ENCODE measurements around the gene NR5A2. TPM values are rescaled to one million over a fixed set of nuclear protein-coding genes. Genes with fewer than 3 reads are reported as not detected.
A peak's percentile ranks its signal among the peaks of the same experiment; 100 is the strongest.

NR5A2 gene
- total and polyA plus RNA-seq, 5 donors, result 0.32 to 0.58 (median 0.52) TPM

DNA sequence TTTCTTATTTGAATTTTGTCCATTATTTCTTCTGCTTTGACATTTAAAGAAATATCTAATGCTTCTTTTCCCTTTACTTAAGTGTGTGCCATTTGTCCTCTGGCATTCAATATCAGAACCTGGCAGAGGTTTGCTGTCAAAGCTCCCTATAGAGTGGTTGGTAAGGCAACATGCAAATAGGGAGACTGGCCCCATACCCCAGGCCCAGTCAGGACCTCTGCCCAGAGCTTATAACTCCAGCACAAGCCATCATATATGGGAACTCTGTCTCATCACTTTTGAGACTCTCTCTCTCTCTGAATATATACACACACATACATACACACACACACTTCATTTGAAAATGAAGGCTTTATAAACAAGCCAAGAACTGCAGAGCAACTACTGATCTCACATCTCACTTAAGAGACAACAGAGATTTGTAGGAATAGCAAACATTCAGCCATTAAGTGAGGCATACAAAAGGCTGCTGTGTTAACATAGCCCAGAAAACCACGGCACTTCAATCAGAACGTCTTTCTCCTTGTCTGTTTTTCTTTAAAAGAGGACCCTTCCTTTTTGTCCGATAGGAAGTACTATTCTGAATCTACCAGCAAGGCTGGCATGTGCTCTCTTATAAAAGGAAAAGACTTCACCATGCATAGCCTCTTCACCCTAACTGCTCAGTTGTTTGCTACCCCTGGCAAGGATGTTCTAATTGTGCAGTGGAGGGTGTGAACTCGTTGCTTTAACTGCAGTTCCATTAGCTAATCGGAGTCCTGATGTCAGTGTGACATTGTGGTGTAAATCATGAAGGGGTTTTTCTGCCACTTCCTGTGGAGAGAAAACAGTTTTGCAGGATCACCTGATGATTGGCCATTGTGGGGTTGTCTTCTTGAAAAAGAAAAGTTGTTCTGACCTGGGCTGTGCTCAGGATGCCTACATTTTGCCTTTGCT lies 101.7 kb downstream of the NR5A2 start:
- no peaks in the 10 kb centered on the region for H3K4me1 ChIP-seq (ENCODE audit: control insufficient read depth, insufficient read depth, low read length)
- H3K9me3 ChIP-seq (ENCODE audit: control insufficient read depth, low read length), result no peaks in the 10 kb centered on the region
- 33% methylated on average over 5 of the region's 5 CpGs for WGBS
- ATAC-seq (no peak), DNase-seq (no peak)
- intact Hi-C loops (cut with DNase I), result no loop called here
- H3K27ac ChIP-seq (ENCODE audit: low read length), result no peak overlapping the region
- no peaks in the 10 kb centered on the region for H3K27me3 ChIP-seq (ENCODE audit: control insufficient read depth, insufficient read depth)
- H3K4me3 ChIP-seq (ENCODE audit: low read length), result no peak overlapping the region

DNA sequence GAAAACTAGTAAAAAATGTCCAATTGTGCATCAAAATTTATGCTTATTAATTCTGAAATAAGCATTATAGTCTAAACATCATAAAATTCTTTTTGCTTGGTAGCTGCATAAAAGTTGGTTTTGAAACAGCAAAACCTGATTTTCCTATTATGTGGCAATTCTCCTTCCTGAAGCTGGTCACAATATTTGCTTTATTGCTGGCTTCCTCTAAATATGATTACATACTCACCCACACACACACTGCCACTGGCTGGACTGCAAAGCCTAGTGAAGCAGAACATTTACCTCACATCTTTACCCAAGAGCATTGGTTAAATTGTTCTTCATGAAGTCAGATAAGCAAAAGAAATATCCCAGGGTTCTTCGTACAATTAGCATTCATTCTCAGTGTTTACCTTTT lies 103.0 kb downstream of the NR5A2 start:
- 68% methylated on average over 1 of the region's 1 CpG for WGBS
- intact Hi-C loops (cut with DNase I), result no loop called here

DNA sequence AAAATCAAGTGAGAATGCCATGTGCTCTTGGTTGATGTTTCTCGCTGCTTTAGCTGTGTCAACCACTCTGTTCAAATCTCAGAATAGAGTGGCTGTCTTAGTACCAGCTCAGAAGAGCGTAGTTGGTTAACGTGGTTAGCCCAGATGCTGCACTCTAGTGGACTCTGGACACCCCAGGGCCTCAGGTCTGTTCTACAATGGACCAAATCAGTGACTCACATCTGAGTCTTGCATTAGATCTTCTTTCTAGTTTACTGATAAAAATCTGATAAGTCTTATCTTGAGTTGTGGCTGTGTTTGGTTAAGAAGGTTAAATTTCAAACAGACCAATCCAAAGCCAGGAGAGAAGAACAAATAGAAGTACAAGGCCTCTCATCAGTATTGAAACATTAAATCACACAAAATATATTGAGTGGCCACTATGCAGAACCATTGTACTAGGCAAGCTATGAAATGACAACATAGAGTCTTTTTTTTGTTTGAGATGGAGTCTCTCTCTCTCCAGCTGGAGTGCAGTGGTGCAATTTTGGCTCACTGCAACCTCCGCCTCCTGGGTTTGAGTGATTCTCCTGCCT lies 104.1 kb downstream of the NR5A2 start:
- ATAC-seq, result no peak
- Histone ChIP-seq H3K4me1 (ENCODE audit: control insufficient read depth, insufficient read depth, low read length) (no peaks in the 10 kb centered on the region), H3K27me3 (ENCODE audit: control insufficient read depth, insufficient read depth) (no peaks in the 10 kb centered on the region), H3K27ac (ENCODE audit: low read length) (no peak overlapping the region), H3K9me3 (ENCODE audit: control insufficient read depth, low read length) (no peaks in the 10 kb centered on the region), H3K4me3 (ENCODE audit: low read length) (no peak overlapping the region)
- 70% methylated on average over 4 of the region's 4 CpGs for WGBS
- no peak for DNase-seq
- intact Hi-C loops (cut with DNase I), result no loop called here

More for the DNA sequence above, 103.0 kb downstream of the NR5A2 start:
- DNase-seq (no peak), ATAC-seq (no peak)
- Histone ChIP-seq H3K4me3 (ENCODE audit: low read length) (no peak overlapping the region), H3K4me1 (ENCODE audit: control insufficient read depth, insufficient read depth, low read length) (no peaks in the 10 kb centered on the region), H3K27ac (ENCODE audit: low read length) (no peak overlapping the region), H3K9me3 (ENCODE audit: control insufficient read depth, low read length) (no peaks in the 10 kb centered on the region), H3K27me3 (ENCODE audit: control insufficient read depth, insufficient read depth) (no peaks in the 10 kb centered on the region)

DNA sequence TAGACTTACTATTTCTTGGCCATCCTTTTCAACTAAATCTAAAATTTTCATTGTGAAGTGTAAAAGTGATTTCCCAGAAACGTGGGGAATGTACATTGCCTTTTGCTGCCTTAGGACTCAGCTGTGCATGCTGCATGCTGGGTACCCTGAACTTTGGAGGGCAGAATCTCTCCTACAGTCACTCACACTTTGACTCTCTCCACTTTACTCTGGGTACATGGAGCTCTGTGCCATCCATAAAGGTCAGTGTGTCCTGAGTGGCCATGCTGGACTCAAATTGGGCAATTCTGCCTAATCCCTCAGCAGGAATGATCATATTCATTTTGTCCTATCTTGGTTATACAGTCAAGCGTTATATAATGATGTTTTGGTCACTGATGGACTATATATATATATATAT lies 105.6 kb downstream of the NR5A2 start:
- no peaks in the 10 kb centered on the region for H3K27me3 ChIP-seq (ENCODE audit: control insufficient read depth, insufficient read depth)
- intact Hi-C loops (cut with DNase I), result no loop called here
- no peaks in the 10 kb centered on the region for H3K4me1 ChIP-seq (ENCODE audit: control insufficient read depth, insufficient read depth, low read length)
- H3K27ac ChIP-seq (ENCODE audit: low read length), result no peak overlapping the region
- ATAC-seq (no peak), DNase-seq (no peak)
- no peaks in the 10 kb centered on the region for H3K9me3 ChIP-seq (ENCODE audit: control insufficient read depth, low read length)
- H3K4me3 ChIP-seq (ENCODE audit: low read length), result no peak overlapping the region
- WGBS, result 87% methylated on average over 2 of the region's 2 CpGs

DNA sequence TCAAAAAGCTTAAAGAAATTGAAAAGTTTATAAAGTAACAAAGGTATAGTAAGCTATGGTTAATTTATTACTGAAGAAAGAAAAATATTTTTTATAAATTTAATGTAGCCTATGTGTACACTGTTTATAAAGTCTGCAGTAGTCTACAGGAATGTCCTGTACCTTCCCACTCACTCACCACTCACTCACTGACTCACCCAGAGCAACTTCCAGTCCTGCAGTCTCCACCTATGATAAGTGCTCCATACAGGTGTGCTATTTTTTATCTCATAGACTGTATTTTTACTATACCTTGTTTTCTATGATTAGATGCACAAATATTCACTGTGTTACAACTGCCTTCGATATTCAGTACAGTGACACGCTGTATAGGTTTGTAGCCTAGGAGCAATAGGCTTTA lies 106.6 kb downstream of the NR5A2 start:
- WGBS, result 99% methylated on average over 2 of the region's 2 CpGs
- DNase-seq, result no peak
- intact Hi-C loops (cut with DNase I), result no loop called here
- no peak overlapping the region for H3K27ac ChIP-seq (ENCODE audit: low read length)
- no peaks in the 10 kb centered on the region for H3K4me1 ChIP-seq (ENCODE audit: control insufficient read depth, insufficient read depth, low read length)
- H3K4me3 ChIP-seq (ENCODE audit: low read length), result no peak overlapping the region
- ATAC-seq, result no peak
- no peaks in the 10 kb centered on the region for H3K27me3 ChIP-seq (ENCODE audit: control insufficient read depth, insufficient read depth)
- no peaks in the 10 kb centered on the region for H3K9me3 ChIP-seq (ENCODE audit: control insufficient read depth, low read length)

DNA sequence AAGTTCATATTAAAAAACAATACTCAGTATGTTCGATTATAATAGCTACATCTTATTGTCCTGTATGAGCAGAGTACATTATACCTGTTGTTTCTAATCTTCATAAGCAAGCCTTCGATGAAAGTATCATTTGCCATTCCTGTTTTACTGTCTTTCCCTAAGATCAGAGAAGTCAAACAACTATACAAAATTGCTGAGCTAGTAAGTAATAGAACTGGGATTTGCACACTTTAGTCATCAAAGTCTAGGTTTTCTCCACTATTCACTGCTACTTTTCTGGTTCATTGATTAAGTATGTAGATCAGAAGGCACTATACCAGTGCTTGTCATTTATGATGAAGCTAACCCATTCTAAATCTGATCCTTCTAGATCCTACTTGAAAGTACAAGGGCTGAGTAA lies 108.9 kb downstream of the NR5A2 start:
- intact Hi-C loops (cut with DNase I), result no loop called here
- Histone ChIP-seq H3K27me3 (ENCODE audit: control insufficient read depth, insufficient read depth) (no peaks in the 10 kb centered on the region), H3K4me3 (ENCODE audit: low read length) (no peak overlapping the region), H3K27ac (ENCODE audit: low read length) (no peak overlapping the region), H3K9me3 (ENCODE audit: control insufficient read depth, low read length) (no peaks in the 10 kb centered on the region), H3K4me1 (ENCODE audit: control insufficient read depth, insufficient read depth, low read length) (no peaks in the 10 kb centered on the region)
- DNase-seq (no peak), ATAC-seq (no peak)
- WGBS, result 88% methylated on average over 2 of the region's 2 CpGs

DNA sequence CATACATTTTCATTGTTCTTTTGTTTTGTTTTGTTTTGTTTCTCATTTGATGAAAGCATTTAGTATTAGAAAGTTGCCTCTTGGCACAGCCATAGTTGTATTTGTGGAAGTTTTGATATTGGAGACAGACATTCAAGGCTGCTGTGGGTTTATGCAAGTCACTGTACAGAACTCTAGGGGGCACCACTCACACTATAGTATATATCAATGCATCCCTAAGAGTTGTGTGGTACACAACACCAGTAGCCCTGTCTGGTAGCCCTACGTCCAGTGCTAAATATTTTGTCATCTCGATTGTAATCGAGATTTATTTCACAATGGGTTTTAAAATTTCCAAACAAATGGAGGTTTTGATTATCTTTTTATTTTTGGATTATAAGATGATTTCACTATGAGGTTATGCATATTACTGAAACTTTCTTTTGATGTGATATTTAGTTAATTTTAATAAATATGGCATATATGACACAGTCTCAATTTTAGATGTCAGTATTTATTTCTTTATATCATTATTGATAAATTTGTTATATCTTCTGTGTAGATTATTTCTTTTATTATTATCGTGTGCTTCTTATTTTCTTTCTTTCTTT lies 112.2 kb downstream of the NR5A2 start:
- H3K27ac ChIP-seq (ENCODE audit: low read length), result no peak overlapping the region
- H3K9me3 ChIP-seq (ENCODE audit: control insufficient read depth, low read length), result no peaks in the 10 kb centered on the region
- intact Hi-C loops (cut with DNase I), result no loop called here
- H3K4me1 ChIP-seq (ENCODE audit: control insufficient read depth, insufficient read depth, low read length), result no peaks in the 10 kb centered on the region
- no peak overlapping the region for H3K4me3 ChIP-seq (ENCODE audit: low read length)
- no peak for DNase-seq
- ATAC-seq, result peak in 1 of 2 donors; percentile 80
- H3K27me3 ChIP-seq (ENCODE audit: control insufficient read depth, insufficient read depth), result no peaks in the 10 kb centered on the region
- 78% methylated on average over 4 of the region's 4 CpGs for WGBS

DNA sequence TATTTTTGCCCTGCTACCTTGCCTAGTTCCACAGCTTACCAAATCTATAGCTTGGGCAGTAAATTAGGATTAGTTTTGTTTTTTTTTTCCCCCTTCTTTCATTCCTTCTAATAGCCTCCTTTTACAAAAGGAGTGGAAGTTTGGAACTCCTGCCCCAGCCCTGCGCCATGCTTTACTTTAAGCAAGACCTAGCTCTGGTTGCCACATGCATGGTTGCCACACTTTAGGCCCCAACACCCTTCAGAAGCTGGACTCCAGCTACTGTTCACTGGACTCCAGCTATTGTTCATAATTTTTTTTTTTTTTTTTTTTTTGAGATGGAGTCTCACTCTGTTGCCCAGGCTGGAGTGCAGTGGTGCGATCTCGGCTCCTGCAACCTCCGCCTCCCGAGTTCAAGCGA lies 115.8 kb downstream of the NR5A2 start:
- no peaks in the 10 kb centered on the region for H3K4me1 ChIP-seq (ENCODE audit: control insufficient read depth, insufficient read depth, low read length)
- no peak overlapping the region for H3K27ac ChIP-seq (ENCODE audit: low read length)
- H3K27me3 ChIP-seq (ENCODE audit: control insufficient read depth, insufficient read depth), result no peaks in the 10 kb centered on the region
- DNase-seq (no peak), ATAC-seq (no peak)
- intact Hi-C loops (cut with DNase I), result no loop called here
- no peak overlapping the region for H3K4me3 ChIP-seq (ENCODE audit: low read length)
- H3K9me3 ChIP-seq (ENCODE audit: control insufficient read depth, low read length), result no peaks in the 10 kb centered on the region
- 81% methylated on average over 6 of the region's 6 CpGs for WGBS

DNA sequence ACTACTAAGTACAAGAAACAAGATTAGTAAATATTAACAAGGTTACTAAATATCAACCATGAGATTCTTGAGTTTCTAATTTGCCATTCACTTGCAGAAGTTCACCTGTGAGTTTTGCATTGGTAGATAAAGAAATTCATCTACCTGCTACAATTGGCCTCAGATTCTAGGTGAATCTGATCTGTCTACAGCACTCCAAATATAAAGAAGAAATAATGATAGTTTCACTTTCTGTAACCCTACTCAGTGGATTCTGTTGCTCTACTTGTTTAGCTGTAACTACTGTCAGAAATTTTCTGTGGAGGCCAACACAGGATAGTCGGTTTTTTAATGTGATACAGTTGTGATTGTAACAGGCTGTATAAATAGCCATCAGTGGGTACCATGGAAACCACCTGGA lies 118.6 kb downstream of the NR5A2 start:
- no peak for DNase-seq
- Histone ChIP-seq H3K9me3 (ENCODE audit: control insufficient read depth, low read length) (no peaks in the 10 kb centered on the region), H3K27ac (ENCODE audit: low read length) (no peak overlapping the region), H3K4me1 (ENCODE audit: control insufficient read depth, insufficient read depth, low read length) (no peaks in the 10 kb centered on the region), H3K27me3 (ENCODE audit: control insufficient read depth, insufficient read depth) (no peaks in the 10 kb centered on the region), H3K4me3 (ENCODE audit: low read length) (no peak overlapping the region)
- WGBS, result 24% methylated on average over 1 of the region's 1 CpG
- intact Hi-C loops (cut with DNase I), result no loop called here
- ATAC-seq, result no peak

DNA sequence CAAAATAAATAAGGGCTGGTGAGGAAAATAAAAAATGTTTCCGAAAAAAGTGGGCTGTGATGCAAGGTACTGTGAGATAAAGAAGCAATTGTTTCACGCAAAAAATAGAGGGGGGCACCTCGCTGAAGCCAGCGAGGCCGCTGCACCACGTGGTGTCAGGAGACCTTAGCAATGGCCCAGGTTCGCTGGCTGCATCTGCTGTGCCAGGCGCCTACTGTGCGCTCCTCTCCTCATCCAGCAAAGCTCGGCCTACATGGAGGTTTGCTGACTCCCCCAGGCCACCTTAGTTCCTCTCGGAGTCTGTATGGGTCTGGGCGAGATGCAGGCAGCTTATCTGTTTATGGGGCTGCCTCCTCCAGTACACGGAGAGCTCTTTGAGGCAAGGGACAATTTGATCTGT lies 119.6 kb downstream of the NR5A2 start:
- ATAC-seq, result no peak
- Histone ChIP-seq H3K9me3 (ENCODE audit: control insufficient read depth, low read length) (no peaks in the 10 kb centered on the region), H3K4me3 (ENCODE audit: low read length) (no peak overlapping the region), H3K4me1 (ENCODE audit: control insufficient read depth, insufficient read depth, low read length) (no peaks in the 10 kb centered on the region), H3K27me3 (ENCODE audit: control insufficient read depth, insufficient read depth) (no peaks in the 10 kb centered on the region), H3K27ac (ENCODE audit: low read length) (no peak overlapping the region)
- DNase-seq, result no peak
- WGBS, result 94% methylated on average over 13 of the region's 13 CpGs
- intact Hi-C loops (cut with DNase I), result no loop called here

DNA sequence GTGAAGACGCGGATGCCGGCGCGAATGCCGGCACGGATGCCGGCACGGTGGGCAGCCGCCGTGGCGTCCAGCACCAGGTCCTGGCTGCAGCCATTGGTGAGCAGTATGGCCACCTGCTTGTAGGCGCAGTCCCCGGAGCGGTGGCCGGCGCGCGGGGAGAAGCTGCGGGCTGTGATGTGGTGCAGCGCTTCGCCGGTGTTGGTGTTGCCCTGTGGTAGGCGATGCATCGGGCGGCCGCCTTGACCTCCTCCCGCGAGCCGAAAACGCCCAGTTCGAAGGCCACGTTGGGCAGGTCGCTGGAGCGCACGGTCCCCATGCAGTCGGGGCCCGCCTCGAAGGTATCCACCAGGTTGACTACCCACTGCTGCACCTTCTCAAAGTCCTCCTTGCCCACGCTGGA lies 120.2 kb downstream of the NR5A2 start:
- 97% methylated on average over 40 of the region's 40 CpGs for WGBS
- ATAC-seq, result no peak
- Histone ChIP-seq H3K4me1 (ENCODE audit: control insufficient read depth, insufficient read depth, low read length) (no peaks in the 10 kb centered on the region), H3K27me3 (ENCODE audit: control insufficient read depth, insufficient read depth) (no peaks in the 10 kb centered on the region), H3K27ac (ENCODE audit: low read length) (no peak overlapping the region), H3K4me3 (ENCODE audit: low read length) (no peak overlapping the region), H3K9me3 (ENCODE audit: control insufficient read depth, low read length) (no peaks in the 10 kb centered on the region)
- intact Hi-C loops (cut with DNase I), result no loop called here
- peak in 1 of 3 donors; percentile 30 for DNase-seq

Measured in right cardiac atrium (tissue), 5 donors.